DOHH2 (cell line): Measurements from ENCODE around the gene C1orf232.

ENCODE experiments used
- EZH2phosphoT487 ChIP-seq: fragments of 200-600 bp; sonication (generic); IDR thresholded peaks from 2 replicates; pipeline ENCODE4 v1.6.1; 2017; ENCODE audit warnings: borderline replicate concordance, mild to moderate bottlenecking, antibody characterized with exemption, low read length, moderate library complexity, mixed read lengths
- TF ChIP-seq, protein P1 (sequence below): fragments of 200-600 bp; sonication (generic); IDR thresholded peaks from one replicate; pipeline ENCODE4 v1.5.1; 2014; ENCODE audit warnings: antibody characterized with exemption, mild to moderate bottlenecking, low read depth, low read length; ENCODE audit not compliant: poor library complexity, severe bottlenecking

DNA sequence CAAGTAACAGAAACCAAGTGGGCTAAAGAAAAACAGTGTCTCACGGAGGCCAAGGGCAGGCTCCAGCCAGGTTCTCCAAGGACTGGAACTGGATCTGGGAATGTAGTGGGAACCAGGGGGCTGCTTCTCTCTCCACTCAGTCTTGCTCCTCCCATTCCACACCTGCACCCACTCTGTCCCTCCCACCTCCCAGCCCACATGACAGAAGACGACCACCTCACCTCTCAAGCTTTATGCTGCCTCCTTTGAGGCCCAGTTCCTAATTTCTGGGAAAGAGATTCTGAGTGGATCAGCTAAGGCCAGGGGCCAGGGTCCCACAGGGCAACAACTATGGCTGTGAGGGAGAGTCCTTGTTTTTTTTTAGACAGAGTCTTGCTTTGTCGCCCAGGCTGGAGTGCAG lies 46.5 kb upstream of the C1orf232 start:
- TF ChIP-seq, protein P1, sequence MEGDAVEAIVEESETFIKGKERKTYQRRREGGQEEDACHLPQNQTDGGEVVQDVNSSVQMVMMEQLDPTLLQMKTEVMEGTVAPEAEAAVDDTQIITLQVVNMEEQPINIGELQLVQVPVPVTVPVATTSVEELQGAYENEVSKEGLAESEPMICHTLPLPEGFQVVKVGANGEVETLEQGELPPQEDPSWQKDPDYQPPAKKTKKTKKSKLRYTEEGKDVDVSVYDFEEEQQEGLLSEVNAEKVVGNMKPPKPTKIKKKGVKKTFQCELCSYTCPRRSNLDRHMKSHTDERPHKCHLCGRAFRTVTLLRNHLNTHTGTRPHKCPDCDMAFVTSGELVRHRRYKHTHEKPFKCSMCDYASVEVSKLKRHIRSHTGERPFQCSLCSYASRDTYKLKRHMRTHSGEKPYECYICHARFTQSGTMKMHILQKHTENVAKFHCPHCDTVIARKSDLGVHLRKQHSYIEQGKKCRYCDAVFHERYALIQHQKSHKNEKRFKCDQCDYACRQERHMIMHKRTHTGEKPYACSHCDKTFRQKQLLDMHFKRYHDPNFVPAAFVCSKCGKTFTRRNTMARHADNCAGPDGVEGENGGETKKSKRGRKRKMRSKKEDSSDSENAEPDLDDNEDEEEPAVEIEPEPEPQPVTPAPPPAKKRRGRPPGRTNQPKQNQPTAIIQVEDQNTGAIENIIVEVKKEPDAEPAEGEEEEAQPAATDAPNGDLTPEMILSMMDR: no peak
- TF ChIP-seq EZH2phosphoT487: no peak
